Astrocyte (in vitro differentiated cells and primary cell): Measurements from ENCODE around the gene TMEM150A. TPM values are rescaled to one million over a fixed set of nuclear protein-coding genes. Genes with fewer than 3 reads are reported as not detected.

Source experiments
- DNase-seq: peaks from one replicate; pipeline ENCODE4 v3.0.0-alpha.2; 2010; ENCODE audit warnings: low read depth
- FAIRE-seq: peaks from 2 replicates; lab custom pipeline; 2011; peaks lifted over from hg19 to GRCh38; lab: Jason Lieb, UNC
- H2AFZ ChIP-seq: 2 replicates; pipeline ENCODE4 v1.6.0; 2012; ENCODE audit warnings: low read depth, low read length, inconsistent platforms
- H3K27ac ChIP-seq: 2 replicates; pipeline ENCODE4 v1.5.1; 2011; ENCODE audit warnings: low read depth, low read length, inconsistent platforms
- H3K27me3 ChIP-seq: 2 replicates; pipeline ENCODE4 v1.6.0; 2011; ENCODE audit warnings: low read length, inconsistent platforms; ENCODE audit not compliant: insufficient read depth
- H3K36me3 ChIP-seq: 2 replicates; pipeline ENCODE4 v1.5.1; 2011; ENCODE audit warnings: low read length, inconsistent platforms; ENCODE audit not compliant: insufficient read depth
- H3K4me1 ChIP-seq: 2 replicates; pipeline ENCODE4 v1.5.1; 2011; ENCODE audit warnings: low read length, inconsistent platforms; ENCODE audit not compliant: insufficient read depth
- H3K4me2 ChIP-seq: 2 replicates; pipeline ENCODE4 v1.6.0; 2012; ENCODE audit warnings: low read length, inconsistent platforms
- H3K4me3 ChIP-seq: 2 replicates; pipeline ENCODE4 v1.5.1; 2011; ENCODE audit warnings: low read depth, mild to moderate bottlenecking, low read length, inconsistent platforms; ENCODE audit not compliant: insufficient read depth
- H3K79me2 ChIP-seq: 2 replicates; pipeline ENCODE4 v1.6.0; 2012; ENCODE audit warnings: mild to moderate bottlenecking, low read length, inconsistent platforms; ENCODE audit not compliant: insufficient read depth
- H3K9ac ChIP-seq: 2 replicates; pipeline ENCODE4 v1.6.0; 2012; ENCODE audit warnings: mild to moderate bottlenecking, low read length, inconsistent platforms
- H3K9me3 ChIP-seq: 2 replicates; pipeline ENCODE4 v1.5.1; 2012; ENCODE audit warnings: low read depth, mild to moderate bottlenecking, low read length, inconsistent platforms; ENCODE audit not compliant: insufficient read depth
- H4K20me1 ChIP-seq: 2 replicates; pipeline ENCODE4 v1.6.0; 2012; ENCODE audit warnings: low read length, inconsistent platforms; ENCODE audit not compliant: insufficient read depth
- H3K27ac Mint-ChIP-seq: one replicate; pipeline ENCODE4 v1.8.0; 2021; ENCODE audit warnings: mild to moderate bottlenecking, mixed read lengths; ENCODE audit not compliant: unreplicated experiment
- H3K27me3 Mint-ChIP-seq: one replicate; pipeline ENCODE4 v1.8.0; 2021; ENCODE audit warnings: low read depth, mixed read lengths; ENCODE audit not compliant: unreplicated experiment
- H3K36me3 Mint-ChIP-seq: one replicate; pipeline ENCODE4 v1.8.0; 2021; ENCODE audit warnings: low read depth, mixed read lengths; ENCODE audit not compliant: unreplicated experiment
- H3K4me1 Mint-ChIP-seq: one replicate; pipeline ENCODE4 v1.8.0; 2021; ENCODE audit warnings: low read depth, mixed read lengths; ENCODE audit not compliant: unreplicated experiment
- H3K4me3 Mint-ChIP-seq: one replicate; pipeline ENCODE4 v1.8.0; 2021; ENCODE audit warnings: mild to moderate bottlenecking, moderate library complexity, mixed read lengths; ENCODE audit not compliant: unreplicated experiment
- H3K9me3 Mint-ChIP-seq: one replicate; pipeline ENCODE4 v1.8.0; 2021; ENCODE audit warnings: mild to moderate bottlenecking, mixed read lengths; ENCODE audit not compliant: unreplicated experiment
- EZH2 ChIP-seq: IDR thresholded peaks from 2 replicates; pipeline ENCODE4 v1.6.1; 2012; ENCODE audit warnings: mild to moderate bottlenecking, low read length, inconsistent platforms; ENCODE audit not compliant: insufficient read depth
- total RNA-seq: library from RNA; stranded (reverse); gene quantifications from 2 replicates; pipeline ENCODE4 v1.2.1, GENCODE V29; 2021
- TF ChIP-seq, protein P1 (sequence below): IDR thresholded peaks from 2 replicates; pipeline ENCODE4 v1.5.1; 2011; ENCODE audit warnings: low read depth, mild to moderate bottlenecking, inconsistent platforms, low read length, moderate library complexity; ENCODE audit not compliant: insufficient read depth

The TMEM150A gene
- total RNA-seq, 1 donor from 2014 or later, result 20.4 TPM

DNA sequence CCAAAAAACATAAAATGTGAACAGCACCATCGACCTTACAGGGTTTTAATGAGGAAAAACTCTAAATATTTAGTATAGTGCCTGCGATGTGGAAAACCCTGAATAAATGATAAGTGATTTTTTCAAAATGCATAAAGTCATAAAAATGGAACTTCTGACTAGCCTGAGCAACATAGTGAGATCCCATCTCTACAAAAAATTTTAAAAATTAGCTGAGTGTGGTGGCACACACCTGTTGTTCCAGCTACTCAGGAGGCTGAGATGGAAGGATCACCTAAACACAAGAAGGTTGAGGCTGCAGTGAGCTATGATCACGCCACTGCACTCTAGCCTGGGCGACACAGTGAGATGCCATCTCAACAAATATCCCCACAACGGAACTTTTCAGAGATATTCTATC lies 45.4 kb downstream of the TMEM150A start:
- DNase-seq, result no peak
- Histone ChIP-seq H3K9ac (no peak overlapping the region), H3K27me3 (no peaks in the 10 kb centered on the region), H4K20me1 (peaks cover 33% of the 10 kb centered on the region), H3K4me2 (no peak overlapping the region), H3K4me3 (no peak overlapping the region), H2AFZ (no peak overlapping the region), H3K4me1 (peaks cover 9% of the 10 kb centered on the region), H3K27ac (no peak overlapping the region), H3K79me2 (peaks cover 45% of the 10 kb centered on the region), H3K9me3 (no peaks in the 10 kb centered on the region), H3K36me3 (peaks cover 34% of the 10 kb centered on the region)
- Mint-ChIP-seq H3K27ac (no peak overlapping the region), H3K27me3 (no peaks in the 10 kb centered on the region), H3K36me3 (peaks cover 8% of the 10 kb centered on the region), H3K4me1 (peaks cover 7% of the 10 kb centered on the region), H3K4me3 (no peak overlapping the region), H3K9me3 (no peaks in the 10 kb centered on the region)
- no peak for TF ChIP-seq EZH2
- no peak for FAIRE-seq

DNA sequence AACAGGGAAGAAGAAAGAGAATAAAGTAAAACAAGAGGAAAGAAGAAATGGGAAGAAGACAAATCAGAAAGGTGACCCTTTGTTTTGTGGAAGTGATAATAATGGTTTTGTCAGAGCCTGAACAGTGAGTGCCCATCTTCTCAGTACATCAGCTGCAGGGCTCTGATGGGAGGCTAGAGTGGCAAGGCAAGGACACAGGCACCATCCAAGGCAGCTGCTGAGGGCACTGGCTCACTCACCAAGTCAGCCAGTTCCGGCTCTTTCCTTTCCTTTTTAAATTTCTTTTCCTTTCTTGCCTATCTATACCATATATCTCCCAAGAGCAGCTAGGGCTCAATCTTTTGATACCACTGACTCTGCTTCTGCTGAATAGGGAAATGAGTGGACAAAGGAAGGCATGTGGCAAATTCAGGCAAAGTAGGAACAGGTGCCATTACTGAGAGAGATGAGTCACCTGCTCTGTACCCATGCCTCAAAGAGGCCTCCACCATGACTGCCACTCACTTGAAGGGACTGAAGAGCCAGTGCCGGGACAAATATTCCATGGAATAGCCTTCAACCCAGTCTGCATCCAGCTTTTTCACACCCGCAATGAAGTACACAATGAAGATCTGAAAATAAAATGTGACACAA lies 47.4 kb downstream of the TMEM150A start:
- no peaks in the 10 kb centered on the region for H3K9me3 Mint-ChIP-seq
- H3K4me1 Mint-ChIP-seq, result peaks cover 15% of the 10 kb centered on the region
- Histone ChIP-seq H2AFZ (no peak overlapping the region), H3K79me2 (peaks cover 35% of the 10 kb centered on the region), H3K36me3 (peaks cover 52% of the 10 kb centered on the region), H3K4me2 (no peak overlapping the region), H3K4me3 (no peak overlapping the region), H3K27me3 (no peaks in the 10 kb centered on the region), H3K4me1 (peaks cover 9% of the 10 kb centered on the region), H3K27ac (no peak overlapping the region), H3K9ac (no peak overlapping the region), H4K20me1 (peaks cover 33% of the 10 kb centered on the region), H3K9me3 (no peaks in the 10 kb centered on the region)
- FAIRE-seq (no peak), DNase-seq (no peak)
- no peak overlapping the region for H3K27ac Mint-ChIP-seq
- TF ChIP-seq EZH2, result no peak
- TF ChIP-seq, protein P1, sequence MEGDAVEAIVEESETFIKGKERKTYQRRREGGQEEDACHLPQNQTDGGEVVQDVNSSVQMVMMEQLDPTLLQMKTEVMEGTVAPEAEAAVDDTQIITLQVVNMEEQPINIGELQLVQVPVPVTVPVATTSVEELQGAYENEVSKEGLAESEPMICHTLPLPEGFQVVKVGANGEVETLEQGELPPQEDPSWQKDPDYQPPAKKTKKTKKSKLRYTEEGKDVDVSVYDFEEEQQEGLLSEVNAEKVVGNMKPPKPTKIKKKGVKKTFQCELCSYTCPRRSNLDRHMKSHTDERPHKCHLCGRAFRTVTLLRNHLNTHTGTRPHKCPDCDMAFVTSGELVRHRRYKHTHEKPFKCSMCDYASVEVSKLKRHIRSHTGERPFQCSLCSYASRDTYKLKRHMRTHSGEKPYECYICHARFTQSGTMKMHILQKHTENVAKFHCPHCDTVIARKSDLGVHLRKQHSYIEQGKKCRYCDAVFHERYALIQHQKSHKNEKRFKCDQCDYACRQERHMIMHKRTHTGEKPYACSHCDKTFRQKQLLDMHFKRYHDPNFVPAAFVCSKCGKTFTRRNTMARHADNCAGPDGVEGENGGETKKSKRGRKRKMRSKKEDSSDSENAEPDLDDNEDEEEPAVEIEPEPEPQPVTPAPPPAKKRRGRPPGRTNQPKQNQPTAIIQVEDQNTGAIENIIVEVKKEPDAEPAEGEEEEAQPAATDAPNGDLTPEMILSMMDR, result no peak
- H3K4me3 Mint-ChIP-seq, result peak overlapping the region; percentile 40
- no peaks in the 10 kb centered on the region for H3K27me3 Mint-ChIP-seq
- peaks cover 19% of the 10 kb centered on the region for H3K36me3 Mint-ChIP-seq

DNA sequence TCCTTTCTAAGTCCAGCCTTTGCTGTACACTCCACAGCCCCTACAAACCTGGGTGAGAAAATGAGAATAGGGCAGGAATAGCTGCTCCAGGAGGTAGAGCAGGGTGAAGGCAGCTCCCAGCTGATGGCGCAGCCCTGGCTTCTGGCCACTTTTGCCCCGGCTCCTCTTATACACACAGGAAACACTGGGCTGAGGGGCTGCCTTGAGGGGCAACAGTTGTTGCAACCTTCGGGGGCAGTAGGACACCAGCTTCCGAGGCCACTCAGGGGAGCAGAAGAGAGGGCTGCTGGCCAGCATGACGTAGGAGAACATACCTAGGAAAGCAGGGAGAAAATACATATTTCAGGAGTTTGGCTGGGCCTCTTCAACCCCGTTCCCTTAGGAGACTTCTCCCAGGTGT lies 49.3 kb downstream of the TMEM150A start:
- no peaks in the 10 kb centered on the region for H3K9me3 ChIP-seq
- peaks cover 16% of the 10 kb centered on the region for H3K79me2 ChIP-seq
- no peaks in the 10 kb centered on the region for H3K9me3 Mint-ChIP-seq
- H3K4me1 Mint-ChIP-seq, result peaks cover 21% of the 10 kb centered on the region
- no peak overlapping the region for H2AFZ ChIP-seq
- no peak overlapping the region for H3K9ac ChIP-seq
- H3K4me1 ChIP-seq, result peaks cover 10% of the 10 kb centered on the region
- peaks cover 24% of the 10 kb centered on the region for H3K36me3 Mint-ChIP-seq
- H3K36me3 ChIP-seq, result peaks cover 50% of the 10 kb centered on the region
- TF ChIP-seq EZH2, result no peak
- TF ChIP-seq, protein P1, result no peak
- no peaks in the 10 kb centered on the region for H3K27me3 ChIP-seq
- no peaks in the 10 kb centered on the region for H3K27me3 Mint-ChIP-seq
- no peak overlapping the region for H3K27ac ChIP-seq
- no peak for FAIRE-seq
- no peak for DNase-seq
- no peak overlapping the region for H3K27ac Mint-ChIP-seq
- no peak overlapping the region for H3K4me3 Mint-ChIP-seq
- H4K20me1 ChIP-seq, result peaks cover 19% of the 10 kb centered on the region
- H3K4me2 ChIP-seq, result no peak overlapping the region
- no peak overlapping the region for H3K4me3 ChIP-seq
